SK-N-SH treated with all-trans-retinoic acid at 6 μM for 48 hours (cell line): ENCODE results near the gene TAX1BP1.
"Not testable (repeated sequence)": the region's sequence is repeated elsewhere in the genome, so short reads cannot be mapped to it uniquely, and the experiment has no call there.

Source experiments
- ATAC-seq: fragments of 200-7000 bp; cut with Tn5 transposase; 3 replicates; pipeline ENCODE4 v1.9.1; 2020; ENCODE audit warnings: mild to moderate bottlenecking, moderate library complexity
- BACH2 ChIP-seq: fragments of 250-450 bp; sonication (Bioruptor Pico); IDR thresholded peaks from 2 replicates; pipeline ENCODE4 v1.9.0; 2021; ENCODE audit warnings: mild to moderate bottlenecking, borderline replicate concordance
- CSDC2 ChIP-seq: fragments of 250-450 bp; sonication (Bioruptor Pico); IDR thresholded peaks from 2 replicates; pipeline ENCODE4 v1.5.0; 2020; ENCODE audit warnings: mild to moderate bottlenecking, moderate library complexity
- CSRNP3 ChIP-seq: fragments of 250-450 bp; sonication (Bioruptor Pico); IDR thresholded peaks from 2 replicates; pipeline ENCODE4 v1.5.1; 2021; ENCODE audit warnings: mild to moderate bottlenecking, moderate library complexity
- ESRRG ChIP-seq: fragments of 250-450 bp; sonication (Bioruptor Pico); IDR thresholded peaks from 2 replicates; pipeline ENCODE4 v1.6.1; 2021; ENCODE audit warnings: mild to moderate bottlenecking
- GLIS3 ChIP-seq: fragments of 250-450 bp; sonication (Bioruptor Pico); IDR thresholded peaks from 2 replicates; pipeline ENCODE4 v1.5.0; 2020; ENCODE audit warnings: mild to moderate bottlenecking, moderate library complexity
- ISL1 ChIP-seq: fragments of 250-450 bp; sonication (Bioruptor Pico); IDR thresholded peaks from 2 replicates; pipeline ENCODE4 v2.1.2; 2022; ENCODE audit warnings: mild to moderate bottlenecking, moderate library complexity
- PATZ1 ChIP-seq: fragments of 250-450 bp; sonication (Bioruptor Pico); IDR thresholded peaks from 2 replicates; pipeline ENCODE4 v1.8.0; 2020; ENCODE audit warnings: mild to moderate bottlenecking, moderate library complexity, borderline replicate concordance
- POU6F1 ChIP-seq: fragments of 250-450 bp; sonication (Bioruptor Pico); IDR thresholded peaks from 2 replicates; pipeline ENCODE4 v1.8.0; 2021; ENCODE audit warnings: low read depth, mild to moderate bottlenecking, moderate library complexity, borderline replicate concordance
- PPARA ChIP-seq: fragments of 250-450 bp; sonication (Bioruptor Pico); IDR thresholded peaks from 2 replicates; pipeline ENCODE4 v1.5.0; 2020; ENCODE audit warnings: mild to moderate bottlenecking, borderline replicate concordance
- RARB ChIP-seq: fragments of 250-450 bp; sonication (Bioruptor Pico); IDR thresholded peaks from 2 replicates; pipeline ENCODE4 v1.8.0; 2021; ENCODE audit warnings: mild to moderate bottlenecking, moderate library complexity
- SNAI2 ChIP-seq: fragments of 250-450 bp; sonication (Bioruptor Pico); IDR thresholded peaks from 2 replicates; pipeline ENCODE4 v1.5.0; 2020; ENCODE audit warnings: mild to moderate bottlenecking, moderate library complexity
- TCF4 ChIP-seq: fragments of 250-450 bp; sonication (Bioruptor Pico); IDR thresholded peaks from 2 replicates; pipeline ENCODE4 v1.8.0; 2021; ENCODE audit warnings: mild to moderate bottlenecking, moderate library complexity, borderline replicate concordance
- TOX ChIP-seq: fragments of 250-450 bp; sonication (Bioruptor Pico); IDR thresholded peaks from 2 replicates; pipeline ENCODE4 v1.8.0; 2021; ENCODE audit warnings: mild to moderate bottlenecking, moderate library complexity, borderline replicate concordance
- TSHZ2 ChIP-seq: fragments of 250-450 bp; sonication (Bioruptor Pico); IDR thresholded peaks from 2 replicates; pipeline ENCODE4 v1.5.0; 2020; ENCODE audit warnings: mild to moderate bottlenecking, moderate library complexity
- ZC3H10 ChIP-seq: fragments of 250-450 bp; sonication (Bioruptor Pico); IDR thresholded peaks from 2 replicates; pipeline ENCODE4 v1.5.1; 2021; ENCODE audit warnings: mild to moderate bottlenecking, moderate library complexity
- ZFP3 ChIP-seq: fragments of 250-450 bp; sonication (Bioruptor Pico); IDR thresholded peaks from 2 replicates; pipeline ENCODE4 v1.5.0; 2020; ENCODE audit warnings: mild to moderate bottlenecking, moderate library complexity
- ZFP30 ChIP-seq: fragments of 450-650 bp; formaldehyde crosslinking; IDR thresholded peaks from 2 replicates; pipeline ENCODE4 v1.5.0; 2022; ENCODE audit warnings: mild to moderate bottlenecking, moderate library complexity
- ZNF565 ChIP-seq: fragments of 450-650 bp; formaldehyde crosslinking; conservative IDR thresholded peaks from 2 replicates; pipeline ENCODE4 v1.5.0; 2020; ENCODE audit warnings: low read depth, mild to moderate bottlenecking, moderate library complexity
- ZNF70 ChIP-seq: fragments of 450-650 bp; formaldehyde crosslinking; IDR thresholded peaks from 2 replicates; pipeline ENCODE4 v1.5.0; 2020; ENCODE audit warnings: mild to moderate bottlenecking, moderate library complexity
- ZNF8 ChIP-seq: fragments of 450-650 bp; formaldehyde crosslinking; IDR thresholded peaks from 2 replicates; pipeline ENCODE4 v1.5.0; 2020; ENCODE audit warnings: mild to moderate bottlenecking, moderate library complexity
- TF ChIP-seq, protein P1 (sequence below): fragments of 250-450 bp; sonication (Bioruptor Pico); IDR thresholded peaks from 2 replicates; pipeline ENCODE4 v1.5.1; 2020; ENCODE audit warnings: low read depth, mild to moderate bottlenecking, moderate library complexity

Gene TAX1BP1

DNA sequence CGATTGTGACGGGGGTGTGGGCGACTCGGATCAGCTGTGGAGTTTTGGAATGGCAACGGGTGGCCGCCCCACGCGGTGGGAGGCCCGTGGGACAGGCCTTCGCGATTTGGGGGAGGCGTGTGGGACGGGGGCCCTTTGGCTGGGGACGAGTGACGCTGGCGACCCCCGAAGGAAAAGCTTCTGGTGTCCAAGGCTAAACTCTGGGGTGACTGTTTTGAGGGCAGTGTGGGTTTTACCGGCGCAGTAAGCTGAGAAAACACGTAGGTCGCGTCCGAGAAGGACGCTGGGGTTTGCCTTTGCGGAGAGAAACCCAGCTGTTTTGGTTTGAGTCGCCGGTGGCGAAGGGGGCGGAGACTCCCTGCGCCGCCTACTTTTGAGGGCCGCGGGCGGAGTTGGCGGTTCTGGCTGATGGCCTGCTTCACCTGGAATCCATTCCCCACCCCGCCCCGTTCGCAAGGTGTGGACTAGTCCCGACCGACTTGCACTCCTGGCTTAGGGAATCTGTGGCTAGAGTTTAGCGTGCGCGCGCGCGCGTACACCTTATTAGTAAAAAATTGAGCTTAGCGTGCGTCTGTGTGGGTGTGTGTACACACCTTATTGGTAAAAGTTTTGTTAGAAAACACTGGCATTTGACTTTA, 606 bp downstream of the TAX1BP1 start:
- TF ChIP-seq GLIS3 (CRISPR knock-in tag) (peak; percentile 64; the same call in 1 of the 2 replicates), TOX (CRISPR knock-in tag) (no peak), ZFP30 (CRISPR knock-in tag) (no peak), ZNF565 (0 out of 2 replicates have a peak, but pooled peaks have one; percentile 11), PATZ1 (CRISPR knock-in tag) (peak; percentile 14; the same call in 1 of the 2 replicates), ESRRG (CRISPR knock-in tag) (peak; percentile 15; the same call in 1 of the 2 replicates), ZC3H10 (no peak), BACH2 (CRISPR knock-in tag) (no peak), PPARA (CRISPR knock-in tag) (0 out of 2 replicates have a peak, but pooled peaks have one; percentile 21), CSRNP3 (CRISPR knock-in tag) (0 out of 2 replicates have a peak, but pooled peaks have one; percentile 43), TSHZ2 (CRISPR knock-in tag) (0 out of 2 replicates have a peak, but pooled peaks have one; percentile 32), POU6F1 (CRISPR knock-in tag) (no peak), RARB (CRISPR knock-in tag) (no peak)
- peak; percentile 81 for ATAC-seq

DNA sequence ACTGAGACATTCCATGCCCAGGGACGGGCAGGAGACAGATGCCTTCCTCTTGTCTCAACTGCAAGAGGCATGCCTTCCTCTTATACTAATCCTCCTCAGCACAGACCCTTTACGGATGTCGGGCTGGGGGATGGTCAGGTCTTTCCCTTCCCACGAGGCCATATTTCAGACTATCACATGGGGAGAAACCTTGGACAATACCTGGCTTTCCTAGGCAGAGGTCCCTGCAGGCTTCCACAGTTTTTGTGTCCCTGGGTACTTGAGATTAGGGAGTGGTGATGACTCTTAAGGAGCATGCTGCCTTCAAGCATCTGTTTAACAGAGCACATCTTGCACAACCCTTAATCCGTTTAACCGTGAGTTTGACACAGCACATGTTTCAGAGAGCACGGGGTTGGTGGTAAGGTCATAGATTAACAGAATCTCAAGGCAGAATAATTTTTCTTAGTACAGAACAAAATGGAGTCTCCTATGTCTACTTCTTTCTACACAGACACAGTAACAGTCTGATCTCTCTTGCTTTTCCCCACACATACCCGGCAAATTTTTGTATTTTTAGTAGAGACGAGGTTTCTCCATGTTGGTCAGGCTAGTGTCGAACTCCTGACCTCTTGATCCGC, 2.2 kb downstream of the TAX1BP1 start:
- ATAC-seq, result not testable (repeated sequence)
- TF ChIP-seq CSRNP3 (CRISPR knock-in tag) (0 out of 2 replicates have a peak, but pooled peaks have one; percentile 64), ESRRG (CRISPR knock-in tag) (0 out of 2 replicates have a peak, but pooled peaks have one; percentile 33), ZNF8 (0 out of 2 replicates have a peak, but pooled peaks have one; percentile 19), ZNF70 (peak; percentile 48; the same call in 1 of the 2 replicates), ZNF565 (peak; percentile 72), TCF4 (peak; percentile 65), PATZ1 (CRISPR knock-in tag) (peak; percentile 34; the same call in 1 of the 2 replicates), CSDC2 (peak; percentile 98), ZFP3 (CRISPR knock-in tag) (peak; percentile 89), ISL1 (peak; percentile 84), SNAI2 (CRISPR knock-in tag) (peak; percentile 97), PPARA (CRISPR knock-in tag) (peak; percentile 15; the same call in 1 of the 2 replicates), TSHZ2 (CRISPR knock-in tag) (peak; percentile 42; the same call in 1 of the 2 replicates)
- TF ChIP-seq, protein P1, sequence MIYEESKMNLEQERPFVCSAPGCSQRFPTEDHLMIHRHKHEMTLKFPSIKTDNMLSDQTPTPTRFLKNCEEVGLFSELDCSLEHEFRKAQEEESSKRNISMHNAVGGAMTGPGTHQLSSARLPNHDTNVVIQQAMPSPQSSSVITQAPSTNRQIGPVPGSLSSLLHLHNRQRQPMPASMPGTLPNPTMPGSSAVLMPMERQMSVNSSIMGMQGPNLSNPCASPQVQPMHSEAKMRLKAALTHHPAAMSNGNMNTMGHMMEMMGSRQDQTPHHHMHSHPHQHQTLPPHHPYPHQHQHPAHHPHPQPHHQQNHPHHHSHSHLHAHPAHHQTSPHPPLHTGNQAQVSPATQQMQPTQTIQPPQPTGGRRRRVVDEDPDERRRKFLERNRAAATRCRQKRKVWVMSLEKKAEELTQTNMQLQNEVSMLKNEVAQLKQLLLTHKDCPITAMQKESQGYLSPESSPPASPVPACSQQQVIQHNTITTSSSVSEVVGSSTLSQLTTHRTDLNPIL, result peak; percentile 86
